HG03575 (cell line): ENCODE measurements around the gene CTTNBP2NL.
A peak's percentile ranks its signal among the peaks of the same experiment; 100 is the strongest.

ENCODE experiments used
- ATAC-seq: cut with Tn5 transposase; IDR thresholded peaks from one replicate; pipeline ENCODE4 v1.9.1; 2021; ENCODE audit not compliant: unreplicated experiment, insufficient number of reproducible peaks, low FRiP score; ENCODE audit errors: extremely low read depth

Gene CTTNBP2NL, protein sequence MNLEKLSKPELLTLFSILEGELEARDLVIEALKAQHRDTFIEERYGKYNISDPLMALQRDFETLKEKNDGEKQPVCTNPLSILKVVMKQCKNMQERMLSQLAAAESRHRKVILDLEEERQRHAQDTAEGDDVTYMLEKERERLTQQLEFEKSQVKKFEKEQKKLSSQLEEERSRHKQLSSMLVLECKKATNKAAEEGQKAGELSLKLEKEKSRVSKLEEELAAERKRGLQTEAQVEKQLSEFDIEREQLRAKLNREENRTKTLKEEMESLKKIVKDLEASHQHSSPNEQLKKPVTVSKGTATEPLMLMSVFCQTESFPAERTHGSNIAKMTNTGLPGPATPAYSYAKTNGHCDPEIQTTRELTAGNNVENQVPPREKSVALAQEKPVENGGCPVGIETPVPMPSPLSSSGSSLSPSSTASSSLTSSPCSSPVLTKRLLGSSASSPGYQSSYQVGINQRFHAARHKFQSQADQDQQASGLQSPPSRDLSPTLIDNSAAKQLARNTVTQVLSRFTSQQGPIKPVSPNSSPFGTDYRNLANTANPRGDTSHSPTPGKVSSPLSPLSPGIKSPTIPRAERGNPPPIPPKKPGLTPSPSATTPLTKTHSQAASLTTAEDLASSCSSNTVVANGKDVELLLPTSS

DNA sequence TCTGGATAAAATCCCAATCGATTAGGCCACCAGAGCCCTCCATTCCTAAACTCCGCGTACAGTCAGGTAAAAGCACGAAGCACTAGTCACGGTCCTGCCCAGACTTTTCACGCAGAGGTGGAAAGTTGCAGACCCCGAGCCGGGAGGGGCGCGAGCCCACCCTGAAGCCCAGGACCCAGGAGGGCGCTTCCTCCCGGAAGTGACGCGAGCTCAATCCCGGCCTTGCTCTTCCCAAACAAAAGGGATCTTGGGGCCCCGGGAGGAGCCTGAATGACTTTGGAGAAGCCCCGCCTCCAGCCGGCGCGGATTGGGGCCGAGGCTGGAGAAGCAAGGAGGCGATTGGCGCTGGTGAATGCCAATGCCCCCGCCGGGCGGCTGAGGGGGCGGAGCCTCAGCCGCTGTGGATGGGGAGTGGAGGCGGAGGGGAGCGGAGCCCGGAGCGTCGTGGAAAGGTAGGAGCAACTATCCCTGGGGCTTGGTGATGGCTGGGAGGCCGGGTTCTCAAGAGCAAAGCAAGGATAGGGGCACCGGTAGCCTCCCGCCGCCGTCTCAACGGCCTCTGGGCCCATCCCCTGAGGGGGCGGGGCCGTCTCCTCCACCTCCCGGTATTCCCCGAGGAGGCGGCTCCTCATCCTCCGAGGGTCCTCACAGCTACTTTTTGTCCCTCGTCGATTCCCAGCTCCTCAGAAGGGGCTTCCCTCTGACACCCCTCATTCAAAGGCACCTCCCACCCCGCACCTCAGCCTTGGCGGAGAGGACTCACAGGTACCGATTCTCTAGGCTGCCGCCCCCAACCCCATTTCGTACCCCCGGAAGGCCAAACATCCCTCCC is at the start of gene CTTNBP2NL:
TSS of gene CTTNBP2NL (plus strand) at position 394 of the 832 bp plus-strand sequence. CDS start 19,952 bp downstream, outside the sequence.
- ATAC-seq = peak; percentile 55

DNA sequence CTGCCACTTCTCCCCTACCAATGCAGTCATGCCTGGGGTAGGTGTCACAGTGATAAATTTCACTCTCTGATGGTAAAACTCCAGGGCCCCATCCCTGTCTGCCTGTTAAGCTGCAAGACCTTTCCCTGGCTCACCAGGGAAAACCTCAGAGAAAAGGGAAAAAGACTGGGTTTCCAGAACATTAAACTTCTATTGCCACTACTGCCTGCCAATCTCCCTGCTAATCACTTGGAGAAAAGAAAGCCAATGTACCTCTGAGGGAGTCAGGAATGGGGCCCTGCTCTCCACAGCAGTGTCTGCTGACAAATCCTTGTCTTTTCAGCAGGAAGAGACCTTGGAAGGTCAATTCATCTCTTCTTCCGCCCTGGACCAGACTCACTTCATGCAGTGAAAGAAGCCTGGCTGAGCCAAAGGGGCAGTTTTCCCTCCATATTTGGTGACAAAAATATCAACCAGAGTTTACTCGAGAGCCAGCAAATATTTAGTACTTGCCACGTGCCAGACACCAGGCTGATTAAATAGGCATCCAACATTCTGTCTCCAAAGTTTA is 49.1 kb upstream of the CTTNBP2NL start:
- no peak for ATAC-seq

DNA sequence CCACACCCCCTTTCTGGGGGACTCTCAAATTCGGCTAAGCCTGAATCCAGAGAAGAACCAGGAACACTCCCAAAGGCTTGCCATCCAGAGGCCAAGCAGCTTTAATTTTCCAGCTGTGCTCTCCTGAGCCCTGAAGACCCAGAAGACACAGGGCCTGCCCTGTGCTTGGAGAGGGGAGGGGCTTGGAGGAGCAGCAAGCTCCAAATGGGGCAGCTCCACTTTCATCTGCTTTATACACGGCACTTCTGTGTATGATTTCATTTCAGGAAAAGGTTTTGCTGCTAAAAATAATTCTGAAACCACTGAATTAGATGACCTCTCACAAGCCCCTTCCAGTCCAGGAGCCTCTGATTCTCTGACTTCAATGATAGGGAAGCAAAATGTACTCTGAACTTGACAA is 39.2 kb upstream of the CTTNBP2NL start:
- no peak for ATAC-seq

DNA sequence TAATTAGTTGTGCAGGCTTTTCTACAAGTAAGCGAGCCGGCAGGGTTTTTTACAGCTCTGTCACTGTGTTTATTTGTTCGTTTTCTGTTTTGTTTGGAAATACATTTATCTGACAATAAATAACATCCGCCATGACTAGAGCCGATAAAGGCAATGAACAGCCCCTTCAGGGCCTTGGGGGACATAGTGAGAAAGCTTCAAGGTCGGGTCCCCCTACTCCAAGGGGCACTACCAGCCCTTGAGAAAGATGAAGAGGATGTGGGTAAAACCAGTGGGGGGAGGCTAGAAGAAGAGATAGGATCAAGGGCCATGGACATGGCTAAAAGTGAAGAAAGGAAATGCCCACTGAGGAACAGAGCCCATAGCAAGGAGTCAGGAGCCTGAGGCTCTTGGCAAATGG is 38.5 kb upstream of the CTTNBP2NL start:
- ATAC-seq = no peak

DNA sequence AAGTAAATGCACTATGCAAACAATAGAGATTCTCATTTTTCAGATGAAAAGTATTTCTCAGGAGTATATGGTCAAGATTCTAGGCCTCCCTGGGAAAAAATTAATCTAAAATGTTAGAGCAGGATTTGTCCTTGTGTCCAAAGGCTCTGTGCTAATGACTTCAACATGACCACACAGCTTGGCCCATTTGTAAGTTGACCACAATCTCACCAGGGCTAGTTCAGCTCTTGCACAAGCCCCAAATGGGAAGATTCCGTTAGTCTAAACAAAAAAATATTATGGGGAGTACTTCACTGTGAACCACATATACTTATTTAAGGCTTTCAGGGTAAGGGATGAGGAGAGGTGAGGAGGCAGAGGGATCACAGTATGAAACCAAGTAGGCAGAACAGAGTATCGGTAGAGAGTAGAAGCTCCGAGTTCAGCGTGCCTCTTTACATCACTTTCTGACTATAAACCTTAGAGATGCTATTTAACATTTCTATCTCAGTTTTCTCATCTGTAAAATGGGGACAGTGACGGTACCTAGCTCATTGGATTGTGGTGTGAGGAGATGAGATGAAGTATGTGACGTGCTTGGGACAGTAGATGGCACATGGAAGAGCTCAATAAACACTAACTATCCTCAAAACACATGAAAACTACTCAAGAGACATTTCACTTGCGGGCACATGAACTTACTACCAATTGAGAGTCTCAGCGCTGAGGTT is 37.8 kb upstream of the CTTNBP2NL start:
- no peak for ATAC-seq

DNA sequence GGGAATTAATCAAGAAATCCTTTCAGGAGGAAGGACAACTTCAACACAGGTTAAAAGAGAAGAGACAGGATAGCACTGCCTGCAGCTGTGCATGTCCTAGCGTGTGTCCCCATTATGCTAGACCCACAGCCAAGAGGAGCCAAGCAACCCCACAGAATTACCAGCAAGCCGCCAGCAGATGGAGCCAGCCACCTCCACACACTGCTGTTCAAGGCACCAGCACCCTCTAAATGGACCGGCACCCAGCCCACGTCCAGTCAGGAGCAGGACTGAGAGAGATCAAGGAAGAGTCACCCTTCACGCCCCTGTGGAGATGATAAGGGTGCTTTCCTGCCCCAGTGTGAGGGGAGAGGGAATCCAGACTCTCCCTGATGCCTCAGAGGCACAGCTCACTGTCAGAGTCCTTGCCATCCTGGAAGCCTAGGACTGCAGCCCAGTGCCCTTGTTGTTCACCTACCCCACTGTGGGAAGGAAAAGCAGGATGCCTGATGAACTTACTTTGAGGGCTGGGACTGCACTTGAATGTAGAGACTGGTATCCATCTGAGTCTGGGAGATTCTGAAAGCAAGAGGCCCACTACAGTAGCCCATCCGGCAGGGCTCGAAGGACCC is 37.1 kb upstream of the CTTNBP2NL start:
- ATAC-seq = no peak

DNA sequence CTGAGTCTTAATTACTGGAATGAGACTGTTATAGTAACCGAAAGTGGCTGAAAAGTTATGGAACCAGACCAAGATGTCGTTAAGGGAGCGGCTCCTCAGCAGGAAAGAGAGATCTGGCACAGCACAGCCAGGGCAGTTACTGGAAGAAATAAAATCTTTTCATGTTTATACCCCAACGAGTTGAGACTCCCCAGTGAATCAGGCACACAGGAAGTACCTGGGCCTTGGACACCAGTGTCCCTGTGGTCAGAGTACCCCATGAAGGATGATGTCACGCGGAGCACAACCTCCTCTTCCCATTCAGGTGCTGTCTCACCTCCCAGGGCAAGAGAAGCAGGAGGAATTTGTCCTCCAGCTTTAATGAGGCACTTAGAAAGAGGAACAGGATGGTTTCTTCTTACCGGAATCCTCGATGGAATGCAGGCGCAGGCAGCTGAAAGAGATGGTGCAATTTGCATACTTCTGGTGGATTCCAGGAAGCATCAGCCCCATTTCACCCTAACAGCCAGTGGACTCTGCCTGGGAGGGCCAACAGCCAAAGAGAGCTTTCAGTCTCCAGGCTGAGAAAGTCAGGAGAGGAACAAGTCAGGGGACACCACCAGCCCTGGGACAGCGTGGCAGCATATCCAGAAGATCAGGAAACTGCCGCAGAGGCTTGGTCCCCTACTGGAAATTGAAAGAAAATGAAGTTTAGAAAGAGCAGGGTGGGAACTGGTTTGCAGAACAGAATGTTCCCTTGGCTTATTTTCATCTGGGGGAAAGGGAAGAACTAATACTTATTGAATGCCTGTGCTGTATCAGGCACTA is 35.9 kb upstream of the CTTNBP2NL start:
- ATAC-seq = no peak

DNA sequence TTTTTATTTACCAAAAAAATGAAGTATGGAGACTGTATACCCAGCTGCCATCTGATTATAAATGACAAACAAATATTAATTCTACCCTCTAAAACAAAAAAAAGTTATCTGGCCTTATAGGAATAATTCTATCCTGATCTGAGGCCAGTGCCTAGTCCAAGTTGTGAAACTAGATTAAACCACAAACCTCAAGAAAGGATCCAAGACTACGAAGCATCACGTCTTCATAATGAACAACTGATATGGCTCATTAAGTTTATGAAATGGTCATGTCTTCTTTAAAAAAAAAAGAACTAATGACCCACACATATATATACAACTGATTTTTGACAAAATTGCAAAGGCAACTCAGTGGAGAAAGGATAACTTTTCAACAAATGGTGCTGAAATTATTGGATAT is 32.4 kb upstream of the CTTNBP2NL start:
- ATAC-seq = no peak

DNA sequence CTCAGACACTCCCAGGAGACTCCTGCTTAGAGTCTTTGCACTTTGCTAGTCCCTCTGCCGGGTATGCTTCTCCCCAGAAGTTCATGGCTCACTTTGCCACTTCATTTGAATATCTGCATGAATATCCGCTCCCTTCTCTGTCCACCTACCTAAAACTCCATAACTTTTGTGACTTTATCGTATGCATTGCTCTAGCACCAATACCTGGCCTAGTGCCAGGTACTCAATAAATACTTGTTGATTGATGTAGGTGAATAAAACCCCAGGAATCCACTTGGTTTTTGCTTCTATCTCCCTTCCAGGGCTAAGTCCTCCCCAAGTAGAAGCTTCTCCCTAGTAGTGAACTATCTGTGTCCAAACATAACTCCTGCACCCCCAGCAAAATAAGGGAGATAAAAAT is 27.8 kb upstream of the CTTNBP2NL start:
- ATAC-seq = no peak

DNA sequence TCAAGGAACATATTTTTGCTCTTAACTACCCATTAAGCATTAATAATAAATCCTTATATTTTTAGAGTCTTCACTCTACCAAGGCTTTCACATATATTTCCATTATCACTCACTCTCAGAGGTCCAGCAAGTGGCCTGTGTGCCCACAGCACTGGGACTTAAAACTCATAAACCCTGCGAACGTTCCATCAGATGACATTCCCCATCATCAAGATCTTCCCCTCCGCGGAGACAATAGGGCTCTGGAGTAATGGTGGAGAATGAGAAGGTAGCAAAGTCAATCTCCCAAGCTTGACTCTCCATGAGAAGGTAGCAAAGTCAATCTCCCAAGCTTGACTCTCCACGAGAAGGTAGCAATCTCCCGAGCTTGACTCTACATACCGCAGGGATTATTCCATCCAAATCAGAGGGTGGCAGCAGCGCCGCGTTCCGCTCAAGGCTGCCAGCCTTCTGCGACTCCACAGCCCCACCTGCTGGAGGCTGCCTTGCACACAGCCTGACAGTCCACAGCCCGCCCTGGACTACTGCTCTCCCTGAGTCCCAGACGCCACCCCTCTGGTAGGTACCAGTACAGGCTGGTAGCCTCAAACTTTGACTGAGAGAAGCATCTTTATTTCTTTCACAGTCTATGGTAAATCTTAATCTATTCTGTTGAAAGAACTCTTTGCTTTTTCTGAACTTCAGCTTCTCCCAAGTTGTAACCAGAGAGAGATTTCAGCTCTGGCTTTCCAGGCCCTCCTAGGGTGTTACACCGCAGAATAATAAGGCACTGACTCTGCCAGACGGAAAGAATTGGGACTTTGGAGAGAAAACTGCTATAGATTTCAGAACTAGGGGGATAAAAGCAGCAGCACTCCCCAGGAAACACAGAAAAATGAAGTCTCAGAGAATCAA is 26.4 kb upstream of the CTTNBP2NL start:
- no peak for ATAC-seq

DNA sequence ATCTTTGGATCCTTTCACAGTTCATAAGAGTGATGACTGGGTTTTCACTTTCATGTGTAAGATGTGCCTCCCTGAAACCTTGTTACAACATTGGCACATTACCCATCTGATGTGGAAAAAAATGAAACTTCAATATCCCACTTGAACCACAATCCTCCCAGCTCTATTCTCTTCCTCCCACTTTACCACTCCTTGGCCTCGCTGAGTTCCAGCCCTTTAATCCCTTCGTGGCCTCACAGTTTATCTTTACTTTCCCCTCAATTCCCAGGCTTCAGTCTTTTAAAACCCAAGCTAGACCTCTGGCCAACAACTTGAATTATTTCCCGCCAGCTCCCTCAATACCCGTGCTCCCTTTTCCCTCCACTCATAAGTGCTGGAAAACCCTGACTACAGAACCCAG is 25.0 kb upstream of the CTTNBP2NL start:
- no peak for ATAC-seq

DNA sequence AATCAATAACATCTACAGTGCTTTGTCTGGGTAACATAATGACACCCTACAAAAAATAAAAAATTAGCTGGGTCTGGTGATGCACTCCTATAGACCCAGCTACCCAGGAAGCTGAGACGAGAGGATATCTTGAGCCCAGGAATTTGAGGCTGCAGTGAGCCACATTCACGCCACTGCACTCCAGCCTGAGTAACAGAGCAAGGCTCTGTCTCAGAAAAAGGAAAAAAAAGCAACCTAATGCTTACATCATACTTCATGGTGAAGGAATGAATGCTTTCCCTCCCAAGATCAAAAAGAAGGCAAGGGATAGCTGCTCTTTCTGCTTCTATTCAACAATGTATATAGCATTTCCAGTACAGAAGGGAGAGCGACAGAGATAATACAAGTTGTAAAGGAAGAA is 24.2 kb upstream of the CTTNBP2NL start:
- ATAC-seq = no peak

DNA sequence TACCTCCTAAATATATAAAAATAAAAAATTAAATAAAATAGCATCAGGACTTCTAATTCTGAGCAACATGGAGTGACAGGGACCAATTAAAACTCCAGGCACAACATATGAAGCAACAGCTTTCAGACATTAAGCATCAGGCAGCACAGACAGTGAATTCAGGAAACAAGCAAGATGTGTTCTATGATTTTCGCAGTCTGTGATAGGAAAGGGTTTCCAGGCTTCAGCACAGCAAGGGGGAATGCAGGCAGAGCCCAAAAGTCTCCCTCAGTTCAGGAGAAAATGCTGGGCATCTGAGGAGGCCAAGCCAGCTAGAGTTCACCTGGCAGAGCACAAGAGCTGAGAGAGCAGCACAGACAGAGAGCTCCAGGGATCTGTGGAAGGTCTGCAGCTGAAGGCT is 22.2 kb upstream of the CTTNBP2NL start:
- no peak for ATAC-seq

DNA sequence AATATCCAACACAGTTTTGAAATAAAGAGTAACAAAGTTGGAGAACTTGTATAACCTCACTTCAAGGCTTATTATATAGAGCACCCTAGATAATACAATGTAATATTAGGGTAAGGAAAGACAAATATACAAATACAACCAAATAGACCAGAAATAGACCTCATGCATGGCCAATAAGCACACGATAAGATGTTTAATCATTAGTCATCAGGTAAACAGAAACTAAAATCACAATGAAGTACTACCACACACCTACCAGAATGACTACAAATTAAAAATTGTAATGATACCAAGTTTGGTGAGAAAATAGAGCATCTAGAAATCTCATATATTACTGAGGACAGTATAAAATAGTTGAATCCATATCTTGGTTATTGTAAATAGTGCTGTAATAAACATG is 20.3 kb upstream of the CTTNBP2NL start:
- ATAC-seq = no peak

DNA sequence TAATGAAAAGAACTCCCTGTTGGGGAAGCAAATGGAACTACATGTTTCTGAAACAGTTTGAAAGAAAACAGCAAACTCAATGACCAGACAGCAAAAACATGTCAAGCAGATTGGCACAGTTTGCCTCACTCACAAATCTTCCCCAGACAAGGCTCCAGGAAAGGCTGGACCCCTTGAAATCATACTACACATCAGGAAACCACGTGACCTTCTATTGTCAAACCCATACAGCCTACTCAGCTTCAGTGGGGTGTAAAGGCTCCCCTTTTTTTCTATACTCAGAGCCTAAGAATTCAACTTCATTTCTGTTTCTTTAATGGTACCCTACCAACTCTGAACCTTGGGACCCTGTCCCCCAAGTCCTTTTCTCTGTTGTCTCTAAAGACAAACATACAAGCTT is 15.7 kb upstream of the CTTNBP2NL start:
- ATAC-seq = no peak

DNA sequence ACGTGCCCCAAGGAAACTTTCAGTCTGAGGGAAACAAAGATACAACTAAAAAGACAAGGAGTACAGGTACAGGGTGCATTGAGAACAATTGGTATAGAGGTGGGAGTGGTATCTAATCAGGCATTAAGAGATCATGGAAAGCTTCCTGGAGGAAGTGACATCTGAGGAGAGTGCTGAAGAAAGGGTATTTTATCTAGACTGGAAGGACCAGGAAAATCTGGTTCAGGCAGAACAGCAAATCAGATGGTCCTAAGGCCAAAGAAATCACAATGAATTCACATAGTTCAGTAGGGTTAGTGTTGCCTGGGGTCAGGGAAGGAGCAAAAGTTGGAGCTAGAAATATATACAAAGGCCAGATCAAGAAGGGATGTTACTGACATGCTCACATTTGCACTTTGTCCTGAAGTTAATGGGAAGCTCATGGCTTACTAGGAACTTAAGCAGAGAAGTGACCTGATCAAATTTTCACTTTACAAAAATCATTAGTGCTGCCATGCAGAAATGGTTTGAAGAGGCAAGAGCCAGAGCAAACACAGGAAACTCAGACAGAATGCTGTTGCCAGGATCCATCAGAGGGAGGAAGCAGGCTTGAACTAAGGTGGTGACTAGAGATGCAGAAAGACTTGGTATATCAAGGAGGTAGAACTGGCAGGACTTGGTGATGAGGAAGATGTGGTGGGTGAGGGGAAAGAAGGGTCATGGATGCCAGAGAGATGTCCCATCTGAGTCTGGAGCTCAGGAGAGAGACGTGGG is 14.5 kb upstream of the CTTNBP2NL start:
- no peak for ATAC-seq
